ENCODE results near the gene CA10.

CA10 gene

DNA sequence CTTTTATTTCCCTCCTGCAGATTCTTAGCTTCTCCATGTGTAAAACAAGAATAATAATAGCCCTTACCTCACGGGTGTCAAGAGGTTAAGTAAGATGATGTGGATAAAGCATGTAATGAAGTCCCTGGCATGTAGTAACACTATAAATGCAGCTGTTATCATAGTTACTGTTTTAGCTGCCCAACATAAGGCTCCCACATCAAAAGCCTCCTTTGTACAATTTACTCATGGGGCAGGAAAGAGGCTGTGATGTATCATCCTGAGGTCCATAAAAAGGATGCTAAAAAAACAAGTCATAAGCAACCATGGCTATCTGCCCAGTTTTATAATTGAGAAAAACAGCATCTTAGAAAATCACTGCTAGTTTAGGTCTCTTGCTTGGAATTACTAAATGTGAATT is 339.7 kb downstream of the CA10 start:
- DNase-seq (ENCODE audit: low spot score) = no peak

DNA sequence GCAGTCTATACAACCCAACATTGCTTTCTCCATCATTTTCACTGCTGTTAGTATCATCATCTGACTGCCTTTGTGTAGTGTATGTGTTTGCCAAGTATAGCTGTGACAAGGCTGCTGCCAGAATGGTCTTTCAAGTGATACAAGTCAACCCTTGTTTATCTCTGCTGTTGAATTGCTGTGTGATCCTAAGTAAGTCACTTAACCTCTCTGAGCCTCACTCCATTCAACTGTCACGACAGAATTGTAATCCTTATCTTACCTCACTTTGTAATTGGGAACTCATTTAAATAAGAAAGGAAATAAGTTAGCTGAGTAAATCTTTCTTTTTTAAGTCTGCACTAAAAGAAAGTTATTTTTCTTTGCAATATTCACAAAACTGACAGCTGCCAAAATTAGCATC is 340.6 kb downstream of the CA10 start:
- no peak for DNase-seq (ENCODE audit: low spot score)

DNA sequence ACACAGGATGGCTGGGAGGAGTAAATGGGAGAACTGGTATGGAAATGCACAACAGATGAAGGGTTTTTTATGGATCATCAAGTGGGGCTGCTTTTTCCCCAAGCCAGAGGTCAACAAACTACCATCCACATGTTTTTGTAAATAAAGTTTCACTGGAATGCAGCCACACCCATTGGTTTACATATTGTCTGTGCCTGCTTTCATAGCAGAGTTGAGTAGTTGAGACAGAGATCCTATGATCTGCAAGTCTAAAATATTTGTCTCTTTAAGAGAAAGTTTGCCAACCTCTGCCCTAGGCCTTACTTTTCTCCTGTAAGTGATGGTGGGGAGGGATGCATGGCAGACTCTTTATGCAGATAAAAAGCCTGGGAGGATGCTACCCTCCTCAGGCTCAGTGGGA is 341.4 kb downstream of the CA10 start:
- no peak for DNase-seq (ENCODE audit: low spot score)

DNA sequence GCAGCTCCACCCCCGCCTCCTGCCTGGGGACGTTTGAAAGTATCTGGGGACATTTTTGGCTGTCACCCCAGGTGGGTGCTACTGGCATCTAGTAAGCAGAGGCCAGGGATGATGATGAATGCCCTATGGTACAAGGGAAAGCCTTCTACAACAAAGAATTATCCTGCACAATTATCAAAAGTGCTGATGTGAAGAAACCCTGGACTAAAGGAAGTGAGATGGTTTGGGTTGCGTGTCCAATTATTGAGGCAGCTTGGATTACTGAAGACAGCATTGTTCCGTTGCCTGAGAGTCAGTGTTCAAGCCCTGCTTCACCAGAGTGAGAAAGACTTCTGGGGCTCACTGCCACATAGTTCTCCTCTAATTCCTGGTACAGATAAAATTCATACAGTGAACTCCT is 343.4 kb downstream of the CA10 start:
- DNase-seq (ENCODE audit: low spot score) = no peak

DNA sequence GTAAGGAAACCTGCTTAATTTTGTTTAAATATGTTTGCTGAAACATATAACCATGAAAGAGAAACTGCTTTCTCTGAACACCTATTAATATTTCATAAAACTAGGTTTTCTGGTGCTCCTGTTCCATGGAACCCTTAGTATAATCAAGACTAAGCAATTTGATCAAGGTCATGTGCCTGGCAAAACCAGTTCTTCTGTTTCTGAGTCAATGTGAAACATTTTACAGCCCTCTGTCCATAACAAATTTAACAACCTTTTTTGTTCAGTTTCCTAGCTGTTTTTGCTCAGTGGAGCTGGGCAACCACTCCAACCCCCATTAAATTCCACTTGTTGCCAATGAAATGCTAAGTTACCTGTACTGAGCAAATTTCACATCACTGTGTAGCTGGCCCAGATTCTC is 344.0 kb downstream of the CA10 start:
- no peak for DNase-seq (ENCODE audit: low spot score)

DNA sequence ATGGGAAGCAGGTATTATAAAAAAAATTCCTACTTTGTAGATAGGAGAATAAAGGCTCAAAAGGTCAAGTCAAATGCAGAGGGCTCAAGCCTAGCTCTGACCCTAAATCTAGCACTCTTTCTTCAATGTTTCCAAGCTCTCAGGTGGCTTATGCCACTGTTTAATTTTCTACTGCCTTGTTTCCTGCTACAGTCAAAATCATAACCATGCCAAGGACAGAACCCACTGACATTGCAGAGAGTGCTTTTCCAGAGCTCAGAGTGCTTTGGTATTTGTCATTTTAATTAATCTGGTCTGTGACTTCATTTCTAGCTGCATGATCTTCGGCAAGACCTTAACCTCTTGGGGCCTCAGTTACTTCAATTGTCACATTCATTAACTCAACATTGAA is 344.7 kb downstream of the CA10 start:
- no peak for DNase-seq (ENCODE audit: low spot score)

DNA sequence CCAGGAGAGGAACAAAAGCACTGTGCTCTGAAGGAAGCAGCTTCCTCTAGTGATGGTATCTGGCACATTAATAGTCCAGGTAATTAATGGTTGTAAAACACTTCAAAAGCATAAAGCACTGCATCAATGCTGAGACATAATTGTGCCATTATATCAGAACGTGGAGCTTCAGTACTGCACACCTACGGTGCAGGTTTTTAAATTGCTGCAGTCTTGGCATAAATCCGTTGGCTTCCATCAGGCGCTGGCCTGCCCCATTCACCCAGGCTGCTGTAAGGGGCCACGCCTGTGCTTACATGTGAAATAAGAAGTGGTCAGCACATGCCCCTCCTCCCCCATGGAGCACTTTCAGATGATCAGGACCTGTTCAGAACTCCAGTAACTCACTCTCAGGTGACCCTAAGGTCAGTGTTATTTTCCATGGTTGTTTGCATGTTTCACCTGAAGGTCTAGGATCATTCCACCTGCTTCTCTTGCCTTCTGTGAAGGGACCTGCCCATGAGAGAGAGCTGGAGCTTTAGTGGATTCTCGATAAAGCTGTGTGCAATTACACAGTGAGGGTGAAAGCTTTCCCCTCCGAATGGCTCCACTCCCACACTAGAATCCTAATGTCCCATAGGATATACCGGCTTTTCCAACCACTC is 345.3 kb downstream of the CA10 start:
- DNase-seq (ENCODE audit: low spot score) = no peak

DNA sequence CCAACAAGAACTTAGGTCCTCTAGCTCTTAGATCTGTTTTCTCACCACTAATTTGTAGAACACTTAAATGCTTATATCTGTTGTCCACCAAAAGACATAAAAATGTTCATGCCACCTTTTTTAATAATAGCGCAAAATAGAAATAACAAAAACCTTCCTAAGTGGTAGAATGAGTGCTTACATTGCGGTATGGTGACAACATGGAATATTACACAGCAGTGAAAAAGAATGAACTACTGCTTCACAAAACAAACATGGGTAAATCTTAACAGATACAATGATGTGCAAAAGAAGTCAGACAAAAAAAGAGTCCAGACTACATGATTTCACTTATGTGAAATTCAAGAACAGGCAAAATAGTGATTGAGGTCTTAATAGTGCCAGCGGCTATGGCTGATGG is 351.1 kb downstream of the CA10 start:
- no peak for DNase-seq (ENCODE audit: low spot score)

DNA sequence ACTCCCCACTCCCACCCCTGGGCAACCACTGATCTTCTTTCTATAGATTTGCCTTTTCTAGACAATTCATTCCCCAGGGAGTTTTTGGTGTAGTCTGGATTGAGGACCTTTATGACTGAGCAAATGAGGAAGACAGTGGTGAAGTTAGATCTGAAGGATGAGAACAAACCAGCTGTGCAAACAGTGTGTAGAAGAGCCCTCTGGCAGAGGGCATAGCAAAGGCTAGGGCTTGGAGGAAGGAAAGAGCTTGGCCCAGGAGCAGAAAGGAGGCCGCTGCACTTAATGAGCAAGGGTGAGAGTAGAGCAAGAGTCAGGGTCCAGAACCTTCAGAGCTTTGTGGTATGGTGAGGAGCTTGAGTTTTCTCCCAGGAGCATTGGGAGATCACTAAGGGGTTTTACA is 352.7 kb downstream of the CA10 start:
- DNase-seq (ENCODE audit: low spot score) = no peak

DNA sequence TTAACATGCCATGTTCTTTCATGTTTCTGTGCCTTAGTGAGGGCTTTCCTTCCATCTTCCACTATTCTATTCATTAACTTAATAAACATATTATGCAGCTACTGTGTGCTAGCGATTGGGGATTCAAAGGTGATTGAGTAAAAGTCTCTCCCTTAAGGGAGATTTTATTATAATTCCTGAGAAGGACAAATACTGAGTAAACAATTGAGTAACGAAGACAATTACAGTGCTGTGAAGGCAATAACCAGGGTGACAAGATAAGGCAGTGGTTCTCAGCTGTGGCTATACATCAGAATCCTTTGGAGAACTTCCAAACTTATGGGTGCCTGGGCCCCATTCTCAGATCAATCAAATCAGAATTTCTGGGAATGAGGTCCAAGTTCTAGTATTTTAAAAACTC is 353.3 kb downstream of the CA10 start:
- DNase-seq (ENCODE audit: low spot score) = no peak

DNA sequence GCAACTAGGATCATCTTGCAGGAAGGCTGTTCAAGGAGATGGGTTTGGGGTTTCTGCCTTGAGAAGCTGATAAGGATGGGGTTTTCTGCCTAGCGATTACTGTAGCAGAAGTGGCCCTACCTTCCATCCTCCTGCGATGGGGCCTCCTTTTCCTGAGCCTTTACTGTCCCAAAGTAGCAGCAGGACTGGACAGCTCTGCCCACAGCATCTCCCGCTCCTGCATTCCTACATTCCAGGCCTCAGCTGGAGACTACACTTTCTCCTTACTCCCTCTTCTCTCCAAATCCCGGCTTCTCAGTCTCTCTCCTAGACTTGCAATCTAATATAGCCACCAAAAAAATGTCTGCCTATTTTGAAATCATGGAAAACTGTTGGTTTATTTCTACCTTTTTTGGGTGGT is 355.4 kb downstream of the CA10 start:
- no peak for DNase-seq (ENCODE audit: low spot score)

DNA sequence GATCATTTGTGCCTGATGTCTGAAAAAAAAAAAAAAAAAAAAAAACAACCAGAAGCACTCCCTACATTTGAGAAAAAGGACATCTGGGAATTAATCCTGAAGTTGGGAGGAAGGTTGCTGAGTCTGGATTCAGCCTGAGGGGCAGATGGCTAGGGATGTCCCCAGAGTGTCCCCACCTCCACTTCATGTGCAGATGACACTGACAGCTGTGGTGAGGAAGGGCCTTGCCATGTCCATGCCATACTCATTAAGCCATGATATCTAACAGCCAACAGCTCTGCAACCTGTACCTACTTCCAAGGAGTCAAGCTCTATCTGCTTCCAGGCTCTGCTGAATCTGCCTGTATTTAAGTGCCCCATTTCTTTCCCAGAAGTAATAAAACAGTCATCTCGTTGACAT is 356.0 kb downstream of the CA10 start:
- no peak for DNase-seq (ENCODE audit: low spot score)

DNA sequence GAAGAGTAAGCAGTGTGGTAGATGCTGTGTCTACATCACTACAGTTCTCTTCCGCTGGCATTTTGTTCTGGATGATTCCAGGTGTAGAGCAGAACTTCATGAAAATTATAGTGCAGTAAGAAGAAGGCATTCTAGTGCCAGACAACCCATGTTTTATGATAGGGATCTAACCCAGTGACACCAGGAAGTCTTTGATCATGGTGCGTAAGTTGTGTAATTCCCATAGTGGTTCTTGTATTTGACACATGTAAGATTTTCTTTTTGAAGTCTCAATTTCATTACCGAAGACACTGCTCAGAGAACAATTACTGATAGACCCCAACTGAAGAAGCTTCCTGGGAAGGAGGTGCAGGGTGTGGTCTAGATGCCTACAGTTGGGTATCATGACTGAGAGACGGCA is 356.9 kb downstream of the CA10 start:
- DNase-seq (ENCODE audit: low spot score) = no peak

DNA sequence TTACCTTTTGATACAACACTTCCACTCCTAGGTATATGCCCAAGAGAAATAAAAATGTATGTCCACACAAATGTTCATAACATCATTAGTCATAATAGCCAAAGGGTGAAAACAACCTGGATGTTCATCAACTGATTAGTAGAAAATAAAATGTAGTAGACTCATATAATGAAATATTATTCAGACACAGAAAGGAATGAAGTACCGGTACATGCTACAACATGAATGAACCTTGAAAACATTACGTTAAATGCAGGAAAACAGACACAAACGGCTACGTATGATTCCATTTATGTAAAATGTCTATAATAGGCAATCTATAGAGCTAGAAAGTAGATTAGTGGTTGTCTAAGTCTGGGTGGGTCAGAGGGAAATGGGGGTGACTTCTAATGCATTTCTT is 358.5 kb downstream of the CA10 start:
- DNase-seq (ENCODE audit: low spot score) = no peak

DNA sequence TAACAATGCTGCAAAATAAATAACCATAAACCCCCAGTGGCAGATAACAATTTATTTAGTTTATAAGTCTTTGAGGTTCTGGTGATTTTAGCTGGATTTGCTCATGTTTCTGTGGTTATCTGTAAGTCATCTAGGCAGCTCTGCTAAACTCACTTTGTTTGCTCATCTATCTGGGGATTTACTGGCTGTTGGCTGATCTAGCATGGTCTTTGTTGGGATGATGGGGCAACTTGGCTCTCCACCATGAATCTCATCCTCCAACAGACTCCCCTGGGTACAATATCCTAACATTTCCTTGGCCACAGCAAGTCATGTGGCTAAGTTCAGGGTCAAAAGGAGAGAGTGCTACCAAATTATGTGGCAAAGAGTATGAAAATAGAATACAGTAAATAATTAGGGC is 359.3 kb downstream of the CA10 start:
- DNase-seq (ENCODE audit: low spot score) = no peak

DNA sequence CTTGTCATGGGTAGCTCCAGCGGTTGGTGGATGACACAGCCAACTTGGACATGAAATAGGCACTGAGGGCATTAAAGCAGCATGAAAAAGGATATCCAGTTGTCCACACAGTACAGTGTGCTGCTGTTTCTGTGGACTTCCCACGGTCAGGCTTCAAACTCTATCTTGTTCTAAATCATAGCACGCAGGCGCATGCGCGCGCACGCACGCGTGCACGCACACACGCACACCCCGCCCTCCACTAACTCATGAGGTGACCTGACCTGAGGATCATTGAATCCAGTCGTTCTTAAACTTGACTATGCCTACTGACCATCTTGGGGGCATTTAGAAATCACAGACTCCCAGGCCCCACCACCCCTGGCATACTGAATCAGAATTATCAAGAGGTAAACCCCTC is 361.4 kb downstream of the CA10 start:
- DNase-seq (ENCODE audit: low spot score) = no peak

DNA sequence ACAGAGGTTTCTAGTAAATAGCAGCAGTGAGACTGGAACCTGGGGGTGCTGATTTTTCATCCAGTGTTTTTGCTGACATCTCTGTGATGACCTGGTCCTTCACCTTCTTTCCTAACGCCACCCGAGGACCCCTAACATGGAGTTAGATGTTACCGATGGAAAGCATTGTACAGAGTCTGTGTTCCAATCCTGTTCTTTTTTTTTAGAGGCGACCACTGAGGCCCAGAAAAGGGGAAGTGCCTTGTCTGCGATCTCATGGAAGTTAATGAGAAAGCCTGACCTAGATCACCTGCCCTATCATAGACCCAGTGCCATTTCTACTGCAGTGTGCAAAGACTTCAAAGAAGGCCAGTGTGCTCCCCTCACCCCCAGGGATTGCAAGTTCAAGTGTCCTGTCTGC is 362.5 kb downstream of the CA10 start:
- DNase-seq (ENCODE audit: low spot score) = no peak

DNA sequence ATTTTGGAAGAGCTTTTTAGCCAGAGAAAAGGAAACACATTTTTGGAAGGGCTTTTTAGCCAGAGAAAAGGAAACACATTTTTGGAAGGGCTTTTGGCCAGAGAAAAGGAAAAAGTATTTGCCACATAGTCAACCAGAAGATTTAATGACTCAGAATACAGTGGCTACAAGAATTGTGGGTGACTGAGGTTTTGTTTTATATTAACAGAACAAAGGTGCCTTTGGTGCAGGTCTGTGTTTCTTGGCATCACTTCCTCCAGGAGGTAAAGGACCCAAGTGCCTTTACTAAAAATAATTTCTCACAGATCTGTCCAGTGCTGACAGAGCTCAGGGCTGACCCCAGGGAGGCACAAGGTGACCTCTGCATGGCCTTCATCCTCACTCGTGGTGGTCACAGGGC is 363.1 kb downstream of the CA10 start:
- DNase-seq (ENCODE audit: low spot score) = no peak

DNA sequence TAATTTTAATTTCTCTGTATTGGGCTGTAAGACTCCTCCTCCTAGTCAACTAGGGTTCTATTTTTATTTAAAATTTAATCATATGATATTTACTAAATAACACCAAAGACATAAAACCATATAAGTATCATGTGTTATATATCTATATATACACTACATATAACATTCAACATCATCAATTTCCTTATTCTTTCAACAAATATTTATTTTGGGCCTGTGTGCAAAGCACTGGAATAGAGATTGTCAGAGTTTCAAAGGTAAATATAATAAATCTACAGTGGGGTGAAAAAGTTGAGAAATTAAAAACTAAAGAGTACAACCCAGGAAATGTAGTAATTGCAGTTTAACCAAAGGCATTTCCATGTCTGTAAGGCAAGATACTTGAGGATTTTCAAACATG is 364.0 kb downstream of the CA10 start:
- no peak for DNase-seq (ENCODE audit: low spot score)

DNA sequence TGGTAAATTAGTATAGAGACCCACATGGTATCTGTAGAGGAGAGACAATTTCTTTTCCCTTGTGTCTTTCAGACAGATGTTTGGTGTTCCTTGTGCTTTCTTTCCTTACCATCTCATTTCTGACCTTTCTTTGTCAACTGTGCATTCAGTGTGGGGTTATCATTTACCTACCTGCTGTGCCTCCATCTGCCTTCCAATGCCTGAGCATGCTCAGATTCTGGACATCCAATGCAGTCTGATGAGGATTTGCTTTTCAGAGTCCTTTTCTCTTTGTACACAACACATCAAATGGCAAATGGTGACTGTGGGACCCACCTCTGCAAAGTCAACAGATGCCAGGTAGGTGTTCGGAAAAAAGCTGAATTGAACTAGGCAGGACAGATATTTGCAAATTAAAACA is 364.8 kb downstream of the CA10 start:
- DNase-seq (ENCODE audit: low spot score) = no peak

DNA sequence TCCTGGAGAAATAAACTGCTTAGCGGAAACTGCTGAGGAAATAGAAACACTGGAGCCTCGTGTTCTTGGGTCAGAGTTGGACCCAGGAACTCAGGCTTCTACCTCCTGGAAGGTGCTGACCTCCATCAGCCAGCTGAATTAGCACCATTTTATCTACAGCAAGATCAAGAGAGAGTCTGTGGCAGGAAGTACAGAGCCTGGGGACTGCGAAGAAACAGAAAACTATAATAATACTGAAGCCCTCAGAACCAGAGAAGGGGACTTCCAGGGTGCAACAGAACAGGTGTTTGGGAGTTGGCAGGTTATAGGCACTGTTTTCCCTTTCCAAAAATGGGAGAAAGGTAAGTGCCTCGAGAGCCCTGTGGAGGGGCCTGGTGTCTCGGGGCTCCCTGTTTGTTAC is 379.7 kb downstream of the CA10 start:
- no peak for DNase-seq (ENCODE audit: low spot score)

DNA sequence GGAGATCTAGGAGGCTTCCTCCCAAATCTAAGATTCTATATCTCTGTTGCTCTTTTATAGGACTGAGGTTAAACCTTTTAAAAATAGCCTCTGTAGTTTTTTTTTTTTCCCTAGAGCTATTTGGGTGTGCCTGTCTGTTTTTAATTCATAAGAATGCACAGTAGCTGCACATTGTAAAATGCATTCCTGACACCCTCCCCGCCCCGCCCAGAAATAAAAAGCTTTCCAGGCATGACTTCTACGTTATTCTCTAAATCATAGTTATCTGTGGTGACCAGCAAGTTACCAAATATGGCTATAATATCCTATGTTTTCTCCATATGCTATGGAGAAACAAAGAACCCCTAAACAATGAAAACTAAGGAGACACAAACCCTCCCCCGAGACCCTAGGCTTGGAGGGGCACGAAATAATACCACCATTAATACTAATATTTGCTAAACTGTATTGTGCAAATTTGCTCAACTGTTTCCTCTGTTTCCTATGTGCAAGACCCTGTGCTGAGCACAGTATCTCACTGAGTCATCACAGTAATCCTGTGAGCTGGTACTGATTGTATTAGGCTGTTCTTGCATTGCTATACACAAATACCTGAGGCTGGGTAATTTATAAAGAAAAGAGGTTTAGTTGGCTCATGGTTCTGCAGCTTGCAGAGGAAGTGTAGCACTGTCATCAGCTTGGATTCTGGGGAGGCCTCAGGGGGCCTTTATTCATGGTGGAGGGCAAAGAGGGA is 388.3 kb downstream of the CA10 start:
- no peak for DNase-seq (ENCODE audit: low spot score)

DNA sequence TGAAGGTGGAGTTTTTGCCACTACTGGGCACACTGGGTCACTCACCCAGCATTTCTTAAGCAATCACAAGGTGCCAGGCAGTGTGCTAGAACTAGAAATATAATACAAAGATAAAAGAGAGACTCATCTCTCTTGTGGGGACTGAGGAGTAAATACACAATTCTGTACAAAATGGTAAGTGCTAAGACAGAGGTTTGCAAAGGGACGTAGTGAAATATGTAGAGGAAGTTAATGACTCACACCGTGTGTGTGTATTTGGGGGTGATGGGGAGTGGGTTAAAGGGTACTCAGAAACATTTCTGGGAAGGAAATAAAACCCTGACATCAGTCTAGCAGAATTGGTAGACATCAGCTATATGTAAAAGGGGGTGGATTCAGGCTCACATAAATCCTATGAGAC is 389.3 kb downstream of the CA10 start:
- DNase-seq (ENCODE audit: low spot score) = no peak

DNA sequence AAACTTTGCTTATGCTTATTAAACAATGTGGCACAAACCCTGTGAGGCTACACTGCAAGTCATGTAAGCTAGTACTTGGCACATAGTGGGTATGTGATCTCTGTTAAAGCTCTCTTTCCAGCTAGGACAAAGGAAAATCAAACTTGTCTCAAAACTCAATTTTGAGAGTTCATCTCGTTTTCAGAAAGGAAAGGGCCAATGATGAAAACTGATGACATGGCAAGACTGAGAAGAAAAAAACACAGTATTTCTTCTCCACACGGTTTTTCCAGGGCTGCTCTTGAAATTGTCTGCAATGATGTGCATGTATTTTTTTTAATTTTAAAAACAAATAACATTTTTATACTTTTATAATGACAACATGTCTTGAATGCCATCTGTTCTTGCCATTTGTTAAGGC is 389.8 kb downstream of the CA10 start:
- DNase-seq (ENCODE audit: low spot score) = no peak

Measured in putamen (tissue), 1 donor.